PC-9 (cell line): ENCODE measurements around the gene UBE2H. TPM values are rescaled to one million over a fixed set of nuclear protein-coding genes. Genes with fewer than 3 reads are reported as not detected.
A peak's percentile ranks its signal among the peaks of the same experiment; 100 is the strongest.

ENCODE experiments used
- BruUV-seq: library from RNA; stranded (reverse); fragments of 400-500 nt; replicated peaks from 2 replicates; lab custom pipeline; 2021; lab: Mats Ljungman, UMichigan
- CTCF ChIA-PET: fragments of 300-600 bp; sonication (Branson Sonifier 250); formaldehyde crosslinking; loops from one replicate; lab custom pipeline; 2022; ENCODE audit warnings: antibody characterized with exemption; lab: Charles Lee
- POLR2A ChIA-PET: fragments of 300-600 bp; sonication (Branson Sonifier 250); formaldehyde crosslinking; loops from one replicate; lab custom pipeline; 2022; ENCODE audit warnings: antibody characterized with exemption; ENCODE audit not compliant: unreplicated experiment; lab: Charles Lee
- DNase-seq, 2 experiments: peaks; one replicate each; pipeline versions ENCODE4 v3.0.0 to v3.0.0-alpha.2; 2015 to 2022; ENCODE audit warnings: mixed read lengths in 1 of 2
- H2AFZ ChIP-seq: fragments of 200-600 bp; sonication (generic); 2 replicates; pipeline ENCODE4 v1.8.1; 2017; ENCODE audit warnings: antibody characterized with exemption
- H3F3A ChIP-seq: fragments of 200-600 bp; sonication (generic); 2 replicates; pipeline ENCODE4 v1.8.1; 2017; ENCODE audit warnings: antibody characterized with exemption, mild to moderate bottlenecking, low read depth; ENCODE audit not compliant: insufficient read depth
- H3K27ac ChIP-seq: fragments of 200-600 bp; sonication (generic); 2 replicates; pipeline ENCODE4 v1.6.1; 2016; ENCODE audit warnings: mixed run types
- H3K27me3 ChIP-seq: fragments of 200-600 bp; sonication (generic); 2 replicates; pipeline ENCODE4 v1.6.1; 2016; ENCODE audit warnings: low read depth, mixed run types; ENCODE audit not compliant: insufficient read depth
- H3K36me3 ChIP-seq: fragments of 200-600 bp; sonication (generic); 2 replicates; pipeline ENCODE4 v1.6.1; 2016; ENCODE audit warnings: low read depth, mixed run types
- H3K4me1 ChIP-seq: fragments of 200-600 bp; sonication (generic); replicated peaks from 2 replicates; pipeline ENCODE4 v1.6.1; 2016; ENCODE audit warnings: mixed run types; ENCODE audit not compliant: insufficient read depth
- H3K4me2 ChIP-seq: fragments of 200-600 bp; sonication (generic); 2 replicates; pipeline ENCODE4 v1.6.1; 2017; ENCODE audit warnings: mixed run types
- H3K4me3 ChIP-seq: fragments of 200-600 bp; sonication (generic); 2 replicates; pipeline ENCODE4 v1.6.1; 2016; ENCODE audit warnings: mixed run types
- H3K79me2 ChIP-seq: fragments of 200-600 bp; sonication (generic); 2 replicates; pipeline ENCODE4 v1.6.1; 2017; ENCODE audit warnings: low read depth, mixed run types
- H3K9me2 ChIP-seq: fragments of 200-600 bp; sonication (generic); 2 replicates; pipeline ENCODE4 v1.8.1; 2017; ENCODE audit warnings: mild to moderate bottlenecking; ENCODE audit not compliant: insufficient read depth
- H3K9me3 ChIP-seq: fragments of 200-600 bp; sonication (generic); 2 replicates; pipeline ENCODE4 v1.8.1; 2016; ENCODE audit warnings: low read depth; ENCODE audit not compliant: insufficient read depth
- H4K20me1 ChIP-seq: fragments of 200-600 bp; sonication (generic); 2 replicates; pipeline ENCODE4 v1.8.1; 2017; ENCODE audit not compliant: insufficient read depth
- CTCF ChIP-seq: fragments of 200-600 bp; sonication (generic); conservative IDR thresholded peaks from 2 replicates; pipeline ENCODE4 v1.6.1; 2017; ENCODE audit warnings: mixed run types, antibody characterized with exemption, mild to moderate bottlenecking, moderate library complexity
- EZH2 ChIP-seq: fragments of 200-600 bp; sonication (generic); IDR thresholded peaks from 2 replicates; pipeline ENCODE4 v1.8.0; 2017; ENCODE audit warnings: antibody characterized with exemption, low read depth
- intact Hi-C: fragments of 100-400 bp; cut with micrococcal nuclease; formaldehyde crosslinking; loops from one replicate; pipeline ENCODE4 v1.10.0; 2022; ENCODE audit not compliant: unreplicated experiment
- total RNA-seq: library from RNA; stranded (reverse); gene quantifications from 2 replicates; pipeline ENCODE4 v1.2.3, GENCODE V29; 2021

UBE2H gene
- total RNA-seq, 1 experiment from 2014 or later = 211 TPM

GRCh38 chr7:129882531-129882930 is 70.2 kb downstream of the UBE2H start:
- H3K79me2 ChIP-seq = peaks cover 29% of the 10 kb centered on the region
- CTCF ChIA-PET = no interaction called here

GRCh38 chr7:129877146-129877792 is 75.5 kb downstream of the UBE2H start:
- Histone ChIP-seq H4K20me1 (peaks cover 4% of the 10 kb centered on the region; the same call in 1 of the 2 replicates), H3K4me2 (no peak overlapping the region), H3K4me1 (peaks cover 38% of the 10 kb centered on the region), H3K36me3 (peaks cover 25% of the 10 kb centered on the region), H3K4me3 (no peak overlapping the region), H3K9me3 (no peaks in the 10 kb centered on the region), H3K27ac (peak overlapping the region; percentile 59), H3F3A (peaks cover 46% of the 10 kb centered on the region), H3K9me2 (no peaks in the 10 kb centered on the region), H3K79me2 (peaks cover 42% of the 10 kb centered on the region), H2AFZ (no peak overlapping the region), H3K27me3 (no peaks in the 10 kb centered on the region)
- BruUV-seq = no TSS peak
- intact Hi-C loops = no loop called here
- no peak for DNase-seq
- ChIA-PET CTCF (interaction anchor here (0.6 kb wide), 1 partner anchor 74 kb away, joined by 14 read pairs; no protein-coding TSS in a partner anchor), POLR2A (interaction anchor here (0.6 kb wide), 1 partner anchor 65 kb away, joined by 7 read pairs; no protein-coding TSS in a partner anchor)
- TF ChIP-seq EZH2 (no peak), CTCF (no peak)

More at GRCh38 chr7:129882531-129882930, 70.2 kb downstream of the UBE2H start:
- POLR2A ChIA-PET = interaction anchor here (0.7 kb wide), 1 partner anchor 619 kb away, joined by 4 read pairs; no protein-coding TSS in a partner anchor
- Histone ChIP-seq H3K4me2 (no peak overlapping the region), H3K27me3 (no peaks in the 10 kb centered on the region), H3K27ac (no peak overlapping the region), H3K4me3 (no peak overlapping the region), H3K9me2 (no peaks in the 10 kb centered on the region), H3K4me1 (peaks cover 7% of the 10 kb centered on the region; the same call in 1 of the 2 replicates), H3K9me3 (no peaks in the 10 kb centered on the region), H3K36me3 (peaks cover 6% of the 10 kb centered on the region), H2AFZ (no peak overlapping the region), H4K20me1 (peaks cover 16% of the 10 kb centered on the region), H3F3A (peaks cover 25% of the 10 kb centered on the region)
- DNase-seq = no peak
- BruUV-seq = no TSS peak
- intact Hi-C loops = no loop called here
- no peak for TF ChIP-seq EZH2
- no peak for TF ChIP-seq CTCF

GRCh38 chr7:129875745-129876411 is 76.9 kb downstream of the UBE2H start:
- H3K4me3 ChIP-seq = no peak overlapping the region
- no TSS peak for BruUV-seq

More at GRCh38 chr7:129875745-129876411, 76.9 kb downstream of the UBE2H start:
- peak overlapping the region; percentile 59 for H3K27ac ChIP-seq
- H3K36me3 ChIP-seq = peaks cover 33% of the 10 kb centered on the region
- CTCF ChIA-PET = no interaction called here
- intact Hi-C loops = no loop called here
- no peak overlapping the region for H2AFZ ChIP-seq
- peaks cover 38% of the 10 kb centered on the region for H3K4me1 ChIP-seq
- POLR2A ChIA-PET = interaction anchor here (0.5 to 0.8 kb wide), 5 partner anchors 44 to 157 kb away, joined by 3 to 32 read pairs (median 4); no protein-coding TSS in a partner anchor
- no peaks in the 10 kb centered on the region for H3K9me3 ChIP-seq
- TF ChIP-seq EZH2 (no peak), CTCF (no peak)
- H3K79me2 ChIP-seq = peaks cover 50% of the 10 kb centered on the region
- DNase-seq = peak in 1 of 2 experiments; percentile 19
- no peaks in the 10 kb centered on the region for H3K27me3 ChIP-seq
- H3K4me2 ChIP-seq = peak overlapping the region; percentile 43
- H3F3A ChIP-seq = peaks cover 45% of the 10 kb centered on the region
- H3K9me2 ChIP-seq = no peaks in the 10 kb centered on the region
- peaks cover 4% of the 10 kb centered on the region; the same call in 1 of the 2 replicates for H4K20me1 ChIP-seq
